Activated CD8-positive, alpha-beta memory T cell treated with anti-CD3 and anti-CD28 coated beads for 4 hours (primary cell): ENCODE data around the gene PLXNA2.

Source experiments
- DNase-seq, 2 donors: peaks; one replicate each; pipeline ENCODE4 v3.0.0-alpha.2; 2020; ENCODE audit warnings: low read depth in 2 of 2

Gene PLXNA2

DNA sequence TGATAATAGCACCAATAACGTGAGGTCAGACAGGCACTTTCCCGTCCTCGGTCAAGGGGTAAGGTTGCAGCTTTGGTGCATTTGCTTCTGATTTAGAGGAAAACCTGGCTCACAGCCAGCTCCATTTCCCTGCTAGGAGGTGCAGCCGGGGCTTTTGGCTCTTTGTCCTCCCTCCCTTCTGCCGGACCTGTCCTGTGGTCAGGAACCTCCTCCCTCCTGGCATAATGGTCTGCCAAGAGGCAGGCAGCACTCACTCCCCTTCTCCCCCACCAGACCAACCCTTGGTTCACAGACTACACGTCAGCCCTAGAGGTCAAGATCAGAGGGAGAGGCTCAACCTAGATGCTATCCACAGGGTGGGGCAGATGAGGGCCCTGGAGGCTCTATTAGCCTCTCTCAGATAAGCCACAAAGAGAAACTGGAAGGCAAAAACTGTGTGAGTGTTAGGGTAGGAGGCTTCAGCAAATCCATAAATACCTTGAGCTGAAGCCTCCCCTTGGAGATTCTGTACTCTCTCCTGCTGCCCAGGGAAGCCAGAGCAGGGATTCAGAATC lies 64.8 kb downstream of the PLXNA2 start:
- no peak for DNase-seq

DNA sequence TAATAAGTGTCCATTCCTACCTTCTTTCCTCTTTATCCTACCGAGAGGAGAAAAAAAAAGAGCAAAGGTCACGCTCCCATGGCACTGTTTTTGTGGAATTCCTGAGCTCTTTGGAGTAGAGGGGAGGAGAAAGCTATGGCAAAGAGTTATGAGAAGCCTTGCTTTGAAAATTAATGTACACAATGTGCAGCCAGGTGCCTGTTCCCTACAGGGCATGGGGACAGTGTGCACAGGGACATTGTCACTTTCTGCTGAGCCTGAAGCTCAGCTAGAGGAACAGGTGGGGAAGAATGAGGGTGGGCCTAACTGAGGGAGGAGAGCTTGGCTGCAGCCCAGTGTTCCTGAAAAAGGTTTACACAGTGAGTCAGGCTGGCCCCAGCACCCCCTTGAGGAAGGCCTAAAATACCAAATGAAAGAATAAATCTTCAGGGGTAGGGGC lies 66.1 kb downstream of the PLXNA2 start:
- DNase-seq = no peak

DNA sequence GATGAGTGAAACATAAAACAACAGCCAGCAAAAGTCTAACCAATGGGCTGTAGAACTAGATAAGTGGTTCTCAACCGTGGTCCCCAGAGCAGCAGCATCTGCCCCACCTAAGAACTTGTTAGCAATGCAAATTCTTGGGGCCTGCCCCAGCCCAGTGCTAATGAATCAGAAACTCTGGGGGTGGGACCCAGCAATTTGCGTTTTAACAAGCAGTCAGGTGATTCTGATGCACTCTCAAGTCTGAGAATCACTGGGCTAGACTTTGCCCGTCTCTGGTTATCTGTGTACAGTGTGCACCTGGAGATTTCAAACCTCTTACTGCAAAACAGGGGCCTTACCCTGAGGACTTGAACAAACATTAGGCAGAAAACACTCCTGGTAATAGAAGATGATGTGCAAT lies 66.5 kb downstream of the PLXNA2 start:
- no peak for DNase-seq

DNA sequence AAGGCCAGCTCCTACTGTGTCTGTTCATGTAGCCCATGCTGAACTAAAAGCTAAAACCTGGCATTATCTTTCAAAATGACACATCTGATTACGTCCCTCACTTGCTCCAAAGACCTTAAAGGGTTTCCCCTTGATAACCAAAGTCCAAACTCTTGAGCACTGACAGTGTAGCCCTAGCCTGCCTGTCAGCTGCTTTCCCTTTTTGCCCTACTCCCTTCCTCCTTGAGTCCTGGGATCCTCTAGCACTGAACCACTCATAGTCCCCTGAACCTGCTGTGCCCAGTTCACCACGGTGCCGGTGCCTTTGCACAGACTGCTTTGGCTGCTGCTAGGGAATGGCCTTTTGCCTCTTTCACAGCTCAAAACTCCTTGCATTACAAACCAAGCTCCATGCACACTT lies 67.5 kb downstream of the PLXNA2 start:
- DNase-seq = no peak

DNA sequence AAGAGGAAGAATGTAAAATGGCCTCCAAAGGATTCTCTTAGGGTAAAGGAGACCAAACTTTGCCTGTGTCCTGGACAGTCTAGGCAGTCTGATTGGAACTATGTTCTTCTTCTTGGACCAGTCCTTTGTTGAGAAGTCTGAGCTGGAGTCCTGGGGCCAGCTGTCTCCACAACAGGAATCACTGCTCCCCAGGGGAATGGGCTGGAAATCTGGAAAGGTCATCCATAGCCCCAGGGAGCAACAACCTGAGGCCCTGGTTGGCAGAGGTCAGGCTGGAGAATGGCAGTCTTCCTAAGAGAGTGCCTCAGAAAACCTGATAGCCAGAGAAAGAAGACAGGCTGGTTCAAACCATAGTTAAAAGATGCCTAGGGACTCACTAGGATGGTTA lies 68.7 kb downstream of the PLXNA2 start:
- no peak for DNase-seq

DNA sequence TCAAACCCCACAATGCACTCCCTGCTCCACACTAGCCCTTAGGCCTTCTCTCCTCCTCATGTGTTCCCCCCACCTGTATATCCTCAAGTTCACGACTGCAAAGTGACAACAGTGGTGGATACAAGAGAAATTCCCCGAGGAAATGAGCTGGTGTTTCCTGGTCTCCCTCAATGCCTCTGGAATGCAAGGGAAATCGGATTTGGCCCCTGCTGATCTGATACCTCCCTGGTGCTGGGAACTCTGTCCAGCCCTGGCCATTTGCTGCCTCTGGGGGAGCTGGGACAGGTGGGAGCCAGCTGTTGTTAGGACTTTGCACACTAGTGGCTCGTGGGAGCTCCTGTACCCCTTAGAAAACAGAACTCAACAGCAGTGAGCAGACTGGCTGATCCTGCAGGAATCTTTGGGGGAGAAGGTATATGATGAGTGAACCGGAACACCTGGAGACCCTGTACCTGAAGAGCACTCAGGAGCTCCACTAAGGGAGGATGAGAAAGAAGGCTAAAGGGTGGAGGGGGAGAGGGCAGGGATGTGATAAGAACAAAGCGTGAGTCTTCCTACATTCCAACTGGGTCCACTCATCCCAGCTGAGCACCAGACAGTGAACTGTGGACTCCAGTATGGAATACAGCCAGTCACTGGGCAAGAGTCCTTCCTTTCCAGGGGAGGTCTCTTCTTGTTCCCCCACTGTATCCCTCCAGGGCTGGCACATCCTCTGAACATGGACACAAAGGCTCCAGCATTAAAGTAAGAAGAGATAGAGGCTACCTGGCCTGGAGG lies 69.3 kb downstream of the PLXNA2 start:
- DNase-seq = no peak

DNA sequence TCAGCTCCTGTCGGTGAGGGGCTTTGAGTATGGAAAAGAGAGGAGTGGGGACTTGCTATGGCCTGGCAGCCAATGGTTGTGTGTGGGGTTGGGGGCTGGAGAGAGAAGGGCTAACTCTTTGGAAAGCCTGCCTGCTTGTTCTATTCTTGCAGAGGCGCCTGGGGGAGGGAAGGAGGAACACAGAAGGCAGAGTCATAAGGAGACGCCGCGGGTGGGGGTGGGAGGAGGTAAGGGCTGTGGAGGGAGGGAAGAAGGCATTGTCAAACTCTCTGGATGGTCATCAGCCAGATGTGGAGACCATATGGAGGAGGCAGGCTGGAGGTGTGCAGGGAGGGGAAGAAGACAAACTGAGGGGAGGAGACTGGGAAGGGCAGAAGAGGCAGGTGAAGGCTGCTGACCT lies 70.0 kb downstream of the PLXNA2 start:
- no peak for DNase-seq

DNA sequence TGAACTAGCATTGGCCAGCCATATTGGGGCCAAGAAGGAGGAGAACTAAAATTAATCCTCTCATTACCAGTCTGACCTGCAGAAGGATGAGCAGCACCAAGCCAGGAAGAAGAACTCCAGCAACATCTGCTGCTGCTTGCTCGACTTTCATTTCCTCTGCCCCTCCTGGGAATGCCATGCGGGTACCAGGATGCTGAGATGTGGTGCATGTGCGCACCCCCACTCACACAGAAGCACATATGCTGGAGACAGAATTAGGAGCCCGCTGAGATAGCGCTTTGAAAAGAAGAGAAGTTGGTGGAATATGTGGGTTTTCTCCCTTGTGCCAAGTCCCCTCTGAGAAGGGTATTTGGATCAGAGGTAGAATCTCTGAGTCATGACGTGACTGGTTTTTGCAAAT lies 70.4 kb downstream of the PLXNA2 start:
- DNase-seq = no peak

DNA sequence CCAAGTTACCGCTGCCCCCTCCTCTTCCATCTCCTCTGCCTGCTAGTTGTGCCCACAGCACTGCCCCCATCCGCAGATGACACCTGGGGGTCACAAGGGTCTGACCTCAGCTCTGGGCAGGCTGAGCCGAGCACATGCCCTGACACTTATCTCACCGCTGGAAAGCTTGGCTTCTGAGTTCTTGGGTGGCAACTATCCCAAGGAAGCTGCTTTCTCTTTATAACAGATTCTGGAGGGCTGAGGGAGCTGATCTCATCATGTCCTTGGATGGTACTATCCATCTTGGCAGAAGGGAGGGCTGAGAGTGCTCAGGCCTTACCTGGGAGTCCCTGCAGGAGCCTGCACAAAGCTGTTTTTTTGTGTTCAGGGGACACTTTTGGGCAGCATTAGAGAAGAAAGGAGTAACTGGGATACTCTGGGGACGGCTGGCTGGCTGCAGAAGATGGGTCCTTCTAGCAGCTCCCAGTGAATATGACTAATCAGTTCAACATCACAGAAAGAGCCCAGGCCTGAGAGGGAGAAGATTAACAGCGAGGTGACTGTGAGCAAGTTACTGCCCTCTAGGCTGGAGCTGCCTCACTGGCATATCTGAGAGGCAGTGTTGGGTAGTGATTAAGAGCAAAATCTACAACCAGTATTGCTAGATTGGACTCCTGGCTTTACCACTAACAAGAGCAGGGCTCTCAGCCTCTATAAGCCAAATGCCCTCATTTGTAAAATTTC lies 71.6 kb downstream of the PLXNA2 start:
- DNase-seq = no peak

- DNase-seq = no peak
These were observed 72.4 kb downstream of the PLXNA2 start for GRCh38 chr1:208171616-208172422.

DNA sequence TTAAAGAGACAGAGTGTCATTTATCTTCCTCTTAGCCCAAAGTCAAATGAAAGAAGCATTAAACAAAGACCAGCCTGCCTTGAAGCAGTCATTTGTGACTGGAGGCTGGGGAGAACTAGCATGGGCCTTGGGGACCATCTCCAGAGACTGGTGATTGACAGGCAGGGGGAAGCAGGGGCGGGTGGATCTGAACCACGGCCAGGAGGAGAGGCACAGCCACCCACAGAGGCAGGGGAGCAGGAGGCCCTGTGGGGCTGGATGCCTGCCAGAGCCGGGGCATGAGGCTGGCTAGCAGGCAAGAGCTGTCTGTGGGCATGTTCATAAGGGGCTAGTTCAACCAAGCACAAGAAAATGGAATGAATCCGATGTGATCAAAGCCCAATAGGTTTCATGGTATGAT lies 73.9 kb downstream of the PLXNA2 start:
- no peak for DNase-seq

GRCh38 chr1:208169081-208169879 lies 74.9 kb downstream of the PLXNA2 start:
- no peak for DNase-seq

- DNase-seq = no peak
These were observed 76.8 kb downstream of the PLXNA2 start for GRCh38 chr1:208167261-208167869.

DNA sequence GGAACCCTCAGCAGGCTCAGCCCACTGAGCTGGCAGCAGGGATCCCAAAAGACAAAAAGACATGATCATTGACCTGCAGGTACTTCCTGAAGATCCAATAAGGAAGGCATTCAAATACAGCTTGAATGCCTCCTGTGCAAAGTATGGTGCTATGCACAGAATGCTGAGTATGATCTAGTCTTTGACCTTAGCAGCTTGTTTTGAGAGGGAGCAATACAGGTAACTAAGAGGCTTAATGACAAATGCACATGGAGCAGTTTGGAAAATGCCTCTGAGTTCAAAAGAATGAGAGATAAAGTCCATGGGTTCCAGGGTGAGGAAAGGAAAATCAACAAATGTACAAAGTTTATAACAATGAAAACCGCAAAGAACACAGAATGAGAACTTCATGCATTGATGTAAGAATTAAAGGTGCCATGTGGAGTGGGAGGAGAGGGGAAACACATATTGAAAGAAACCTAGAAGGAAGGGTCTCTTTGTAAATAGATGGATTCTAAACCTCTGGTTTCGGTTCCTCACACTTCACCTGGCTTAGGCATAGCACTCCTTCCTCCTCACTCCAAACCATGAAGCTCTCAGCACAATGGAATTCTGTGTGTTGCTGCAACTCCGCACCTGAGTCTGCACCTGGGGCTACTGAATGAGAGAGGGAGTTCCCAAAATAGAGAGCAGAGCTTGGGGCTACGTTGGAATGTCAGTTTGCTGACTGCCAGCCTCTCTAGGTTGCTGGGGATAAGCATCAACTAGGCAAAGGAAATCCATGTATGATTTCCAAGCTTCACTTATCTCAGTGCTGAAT lies 77.6 kb downstream of the PLXNA2 start:
- no peak for DNase-seq

GRCh38 chr1:208165659-208166058 lies 78.5 kb downstream of the PLXNA2 start:
- no peak for DNase-seq

- DNase-seq = no peak
These were observed 79.6 kb downstream of the PLXNA2 start for GRCh38 chr1:208164609-208165008.

GRCh38 chr1:208163539-208163938 lies 80.6 kb downstream of the PLXNA2 start:
- DNase-seq = no peak

GRCh38 chr1:208162903-208163302 lies 81.3 kb downstream of the PLXNA2 start:
- no peak for DNase-seq

DNA sequence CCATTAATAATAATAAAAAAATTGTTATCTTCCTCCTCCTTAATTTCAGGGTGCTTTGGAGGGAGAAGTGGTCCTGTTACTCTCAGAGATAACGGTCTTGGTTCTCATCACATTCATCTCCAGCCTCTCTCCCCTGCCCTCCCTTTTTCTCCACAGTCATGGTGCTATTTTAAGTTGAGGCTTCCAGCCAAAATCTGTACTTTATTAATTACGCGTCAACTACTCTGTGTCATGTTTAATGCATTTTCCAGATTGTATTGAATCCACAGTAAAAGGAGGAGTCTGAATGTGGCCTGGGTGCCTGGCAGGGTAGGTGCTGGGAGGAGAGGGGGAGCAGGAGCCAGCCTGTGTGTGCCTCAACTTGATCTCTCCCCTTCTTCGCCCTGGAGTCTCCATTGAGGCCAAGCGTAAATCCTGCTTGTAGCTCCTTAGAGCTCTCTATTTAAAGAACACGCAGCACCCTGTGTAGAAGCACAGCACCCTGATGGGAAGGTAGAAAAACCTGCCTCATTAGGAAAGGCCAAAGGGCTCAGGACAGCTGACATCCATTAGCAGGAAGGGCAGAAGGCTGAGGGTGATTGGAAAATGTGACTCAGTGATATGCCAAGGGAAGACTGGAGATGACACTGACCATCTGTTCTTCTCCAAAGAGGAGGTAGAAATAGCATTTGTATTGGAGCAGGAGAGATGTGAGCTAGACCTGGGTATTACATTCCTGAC lies 82.4 kb downstream of the PLXNA2 start:
- DNase-seq = no peak
